Stomach smooth muscle (tissue), 2 donors: Measurements from ENCODE around the gene JAZF1.
A peak's percentile ranks its signal among the peaks of the same experiment; 100 is the strongest.
"Not testable (repeated sequence)": the region's sequence is repeated elsewhere in the genome, so short reads cannot be mapped to it uniquely, and the experiment has no call there.

Source experiments
- H3K27ac ChIP-seq: one replicate; pipeline ENCODE4 v1.7.0; 2013; ENCODE audit warnings: mild to moderate bottlenecking, low read length, inconsistent platforms
- H3K27me3 ChIP-seq, 2 donors: one replicate each; pipeline ENCODE4 v1.7.0; 2013; ENCODE audit warnings: low read length in 2 of 2; ENCODE audit not compliant: insufficient read depth in 2 of 2, control insufficient read depth in 1 of 2
- H3K36me3 ChIP-seq, 2 donors: one replicate each; pipeline ENCODE4 v1.7.0; 2013; ENCODE audit warnings: low read length in 2 of 2; ENCODE audit not compliant: control insufficient read depth in 2 of 2, insufficient read depth in 2 of 2
- H3K4me1 ChIP-seq: one replicate; pipeline ENCODE4 v1.7.0; 2013; ENCODE audit warnings: low read length; ENCODE audit not compliant: control insufficient read depth, insufficient read depth
- H3K4me3 ChIP-seq, 2 donors: one replicate each; pipeline ENCODE4 v1.7.0; 2013; ENCODE audit warnings: low read length in 2 of 2
- H3K9ac ChIP-seq, 2 donors: one replicate each; pipeline ENCODE4 v1.7.0; 2013; ENCODE audit warnings: low read length in 2 of 2, mild to moderate bottlenecking in 1 of 2
- H3K9me3 ChIP-seq, 2 donors: one replicate each; pipeline ENCODE4 v1.7.0; 2013; ENCODE audit warnings: low read length in 2 of 2; ENCODE audit not compliant: control insufficient read depth in 2 of 2
- donor health status: healthy.
- donor health status: Pancreatic carcinoma.

The JAZF1 gene

GRCh38 chr7:27925573-27926201, 254.9 kb downstream of the JAZF1 start:
- H3K9me3 ChIP-seq, result no peaks in the 10 kb centered on the region
- H3K4me3 ChIP-seq, result no peak overlapping the region
- no peak overlapping the region for H3K27ac ChIP-seq
- H3K27me3 ChIP-seq, result no peaks in the 10 kb centered on the region
- H3K4me1 ChIP-seq, result no peaks in the 10 kb centered on the region
- no peak overlapping the region for H3K9ac ChIP-seq
- H3K36me3 ChIP-seq, result no peaks in the 10 kb centered on the region

GRCh38 chr7:27923642-27923980, 257.0 kb downstream of the JAZF1 start:
- no peaks in the 10 kb centered on the region for H3K9me3 ChIP-seq
- no peak overlapping the region for H3K27ac ChIP-seq
- H3K9ac ChIP-seq, result no peak overlapping the region
- H3K4me1 ChIP-seq, result no peaks in the 10 kb centered on the region
- no peaks in the 10 kb centered on the region for H3K36me3 ChIP-seq
- H3K27me3 ChIP-seq, result no peaks in the 10 kb centered on the region
- no peak overlapping the region for H3K4me3 ChIP-seq

DNA sequence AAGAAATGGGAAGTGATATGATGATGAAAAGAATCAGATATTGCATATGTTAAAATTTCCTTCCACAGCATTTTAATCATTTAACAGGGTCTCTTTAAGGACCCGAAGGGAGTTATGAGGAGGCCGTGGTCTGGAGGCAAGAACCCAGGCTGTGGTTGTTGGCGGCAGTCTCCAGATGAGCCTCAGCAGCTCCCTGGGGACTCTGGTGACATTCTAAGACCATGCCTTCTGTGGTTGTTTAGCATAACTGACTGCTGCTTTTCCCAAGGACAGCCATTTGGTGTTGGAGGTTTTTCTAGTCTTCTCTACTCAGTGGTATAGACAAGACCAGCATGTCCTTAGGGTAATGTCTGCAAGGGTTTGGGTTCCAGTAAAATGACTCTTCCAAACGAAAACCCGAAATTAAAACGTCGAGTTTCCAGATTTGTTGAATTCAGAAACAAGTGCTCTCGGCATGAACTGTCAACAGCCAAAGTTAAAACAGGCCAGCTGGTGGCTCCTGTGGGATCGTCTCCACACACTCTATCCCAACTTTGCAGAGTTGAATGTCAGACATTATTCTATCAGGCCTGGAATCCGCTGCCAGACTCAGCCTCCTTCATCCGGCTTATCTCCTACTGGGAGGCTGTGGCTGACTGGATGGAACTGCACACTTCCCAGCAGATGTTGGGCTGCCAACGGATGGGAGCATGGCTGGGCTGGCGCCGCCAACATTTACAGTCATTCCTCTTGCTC, 257.5 kb downstream of the JAZF1 start:
- Histone ChIP-seq H3K9me3 (no peaks in the 10 kb centered on the region), H3K36me3 (no peaks in the 10 kb centered on the region), H3K9ac (no peak overlapping the region), H3K27ac (no peak overlapping the region), H3K27me3 (no peaks in the 10 kb centered on the region), H3K4me3 (no peak overlapping the region), H3K4me1 (no peaks in the 10 kb centered on the region)

DNA sequence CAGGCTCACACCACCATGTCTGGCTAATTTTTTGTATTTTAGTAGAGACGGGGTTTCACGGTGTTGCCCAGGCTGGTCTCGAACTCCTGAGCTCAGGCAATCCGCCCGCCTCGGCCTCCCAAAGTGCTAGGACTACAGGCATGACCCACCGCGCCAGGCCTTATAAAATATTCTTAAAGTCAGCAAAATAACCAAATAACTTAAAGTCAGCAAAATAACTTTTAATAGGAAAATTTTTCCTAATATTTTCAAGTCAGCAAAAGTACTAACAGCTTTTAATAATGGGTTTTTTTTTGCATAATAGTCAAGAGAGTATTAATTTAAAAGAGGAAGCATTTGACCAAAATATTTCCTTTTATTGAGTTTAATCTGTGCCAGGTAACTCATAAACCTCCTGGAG, 258.2 kb downstream of the JAZF1 start:
- H3K27ac ChIP-seq, H3K9ac ChIP-seq, H3K27me3 ChIP-seq, H3K4me1 ChIP-seq, H3K36me3 ChIP-seq, H3K4me3 ChIP-seq, H3K9me3 ChIP-seq: not testable (repeated sequence)

GRCh38 chr7:27921081-27921836, 259.3 kb downstream of the JAZF1 start:
- Histone ChIP-seq H3K27ac (no peak overlapping the region), H3K9ac (no peak overlapping the region), H3K4me1 (peaks cover 3% of the 10 kb centered on the region), H3K27me3 (no peaks in the 10 kb centered on the region), H3K36me3 (no peaks in the 10 kb centered on the region), H3K4me3 (no peak overlapping the region), H3K9me3 (no peaks in the 10 kb centered on the region)

- no peaks in the 10 kb centered on the region for H3K9me3 ChIP-seq
- H3K36me3 ChIP-seq, result no peaks in the 10 kb centered on the region
- no peak overlapping the region for H3K27ac ChIP-seq
- H3K27me3 ChIP-seq, result no peaks in the 10 kb centered on the region
- H3K9ac ChIP-seq, result no peak overlapping the region
- H3K4me1 ChIP-seq, result peaks cover 3% of the 10 kb centered on the region
- H3K4me3 ChIP-seq, result no peak overlapping the region
Measured at GRCh38 chr7:27920281-27920946, 260.2 kb downstream of the JAZF1 start.

- H3K36me3 ChIP-seq, result no peaks in the 10 kb centered on the region
- H3K4me1 ChIP-seq, result peaks cover 11% of the 10 kb centered on the region
- no peaks in the 10 kb centered on the region for H3K27me3 ChIP-seq
- no peak overlapping the region for H3K9ac ChIP-seq
- H3K27ac ChIP-seq, result no peak overlapping the region
- no peaks in the 10 kb centered on the region for H3K9me3 ChIP-seq
- no peak overlapping the region for H3K4me3 ChIP-seq
Measured at GRCh38 chr7:27918503-27918902, 262.1 kb downstream of the JAZF1 start.

DNA sequence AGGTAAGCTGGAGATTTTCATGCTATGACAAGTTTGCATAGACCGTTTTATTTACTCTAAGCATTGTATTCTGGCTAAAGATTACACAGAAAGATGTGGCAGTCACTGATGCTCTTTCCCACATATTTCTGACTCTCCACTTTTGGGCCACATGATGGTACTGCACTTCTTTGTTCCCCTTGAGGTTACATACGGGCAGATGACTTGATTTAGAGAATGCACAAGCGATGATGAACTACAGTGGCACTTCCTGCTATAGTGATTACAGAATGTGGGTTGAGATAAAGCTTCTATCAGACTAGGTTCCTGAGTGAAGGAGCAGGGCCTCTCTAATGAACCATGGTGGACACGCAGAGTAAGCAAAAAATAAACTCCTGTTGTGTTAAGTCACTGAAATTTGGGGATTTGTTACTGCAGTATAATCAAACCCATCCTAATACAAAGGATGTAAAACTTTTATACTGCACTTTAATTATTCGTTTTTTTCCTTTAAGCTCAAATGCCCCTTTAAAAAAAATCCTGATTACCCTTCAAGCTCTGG, 262.8 kb downstream of the JAZF1 start:
- Histone ChIP-seq H3K27ac (no peak overlapping the region), H3K27me3 (no peaks in the 10 kb centered on the region), H3K4me1 (peaks cover 11% of the 10 kb centered on the region), H3K9ac (no peak overlapping the region), H3K9me3 (no peaks in the 10 kb centered on the region), H3K4me3 (peak overlapping the region in 1 of 2 donors; percentile 11), H3K36me3 (no peaks in the 10 kb centered on the region)

DNA sequence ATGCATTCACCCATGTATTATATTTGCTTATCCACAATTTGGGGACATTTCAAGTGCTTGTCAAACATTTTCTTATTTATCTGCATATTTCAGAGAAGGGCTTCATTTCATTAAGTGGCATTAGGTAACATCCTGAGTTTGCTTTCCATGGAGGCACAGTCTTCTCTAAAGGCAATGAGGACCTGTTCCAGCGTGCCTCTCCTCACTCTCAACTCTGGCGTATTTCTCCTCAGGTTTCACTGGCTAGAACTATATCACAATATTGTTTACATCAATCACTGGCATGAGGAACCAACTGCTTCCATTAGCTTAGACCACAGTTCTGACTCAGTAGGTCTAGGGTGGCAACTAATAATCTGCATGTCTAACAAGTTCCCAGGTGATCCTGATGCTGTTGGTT, 263.5 kb downstream of the JAZF1 start:
- Histone ChIP-seq H3K4me3 (peak overlapping the region in 1 of 2 donors; percentile 11), H3K27me3 (no peaks in the 10 kb centered on the region), H3K27ac (no peak overlapping the region), H3K36me3 (no peaks in the 10 kb centered on the region), H3K9ac (no peak overlapping the region), H3K4me1 (peaks cover 11% of the 10 kb centered on the region), H3K9me3 (no peaks in the 10 kb centered on the region)

DNA sequence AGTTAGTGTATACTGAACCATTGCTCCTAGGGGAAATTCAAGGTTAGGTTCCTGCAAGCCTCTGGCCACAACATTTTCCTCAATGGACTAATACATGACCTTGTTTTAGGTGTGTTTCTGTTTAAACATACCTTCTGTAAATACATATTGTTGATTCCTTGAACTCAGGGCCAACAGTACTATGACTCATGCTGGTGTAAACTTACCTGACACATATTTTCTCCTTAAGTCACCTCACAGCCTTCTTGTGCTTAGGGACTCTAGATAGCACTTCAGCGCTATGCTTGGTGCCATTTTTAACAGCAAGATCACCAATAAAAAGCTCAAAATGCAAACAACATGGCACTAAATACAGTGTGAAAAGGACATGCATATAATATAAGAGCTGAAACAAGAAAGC, 264.2 kb downstream of the JAZF1 start:
- peaks cover 11% of the 10 kb centered on the region for H3K4me1 ChIP-seq
- H3K4me3 ChIP-seq, result no peak overlapping the region
- H3K27ac ChIP-seq, result no peak overlapping the region
- no peaks in the 10 kb centered on the region for H3K36me3 ChIP-seq
- no peaks in the 10 kb centered on the region for H3K9me3 ChIP-seq
- H3K27me3 ChIP-seq, result no peaks in the 10 kb centered on the region
- H3K9ac ChIP-seq, result no peak overlapping the region
